Right hindlimb (tissue), 1 donor: ENCODE results near the gene YBX1.

Experiments used
- DNase-seq: peaks from one replicate; pipeline ENCODE4 v3.0.0-alpha.2; 2018

Gene YBX1

DNA sequence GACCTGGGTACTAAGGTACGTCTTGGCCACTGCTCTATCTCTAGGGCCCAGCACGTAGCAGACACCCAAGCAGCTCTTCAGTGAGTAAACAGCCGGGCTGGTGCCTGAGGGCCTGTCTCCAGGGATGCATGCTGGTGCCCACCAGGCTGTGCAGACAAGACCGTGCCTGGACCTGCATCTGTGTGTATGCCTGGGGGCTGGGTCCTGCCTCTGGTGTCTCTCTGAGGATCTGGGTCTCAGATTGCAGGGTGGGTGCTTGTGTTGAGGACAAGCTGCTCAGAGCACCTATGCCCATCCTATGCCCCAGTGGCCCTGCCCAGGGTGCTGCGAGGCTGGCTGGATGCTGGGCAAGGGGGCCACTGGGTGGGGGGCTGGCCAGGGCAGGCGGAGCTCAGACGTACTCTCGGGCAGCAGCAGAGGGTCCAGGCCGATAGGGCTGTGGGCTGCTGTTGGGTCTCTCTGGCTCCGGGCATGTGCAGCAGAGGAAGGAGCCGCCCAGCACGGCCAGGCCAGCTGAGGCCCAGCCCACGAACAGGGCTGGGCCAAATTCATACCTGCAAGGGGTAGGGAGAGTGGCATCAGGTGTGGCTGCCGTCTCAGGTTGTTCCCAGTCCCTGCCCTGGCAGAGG lies 53.4 kb downstream of the YBX1 start:
- DNase-seq, result no peak

GRCh38 chr1:42736152-42736551 lies 53.9 kb downstream of the YBX1 start:
- DNase-seq, result no peak

DNA sequence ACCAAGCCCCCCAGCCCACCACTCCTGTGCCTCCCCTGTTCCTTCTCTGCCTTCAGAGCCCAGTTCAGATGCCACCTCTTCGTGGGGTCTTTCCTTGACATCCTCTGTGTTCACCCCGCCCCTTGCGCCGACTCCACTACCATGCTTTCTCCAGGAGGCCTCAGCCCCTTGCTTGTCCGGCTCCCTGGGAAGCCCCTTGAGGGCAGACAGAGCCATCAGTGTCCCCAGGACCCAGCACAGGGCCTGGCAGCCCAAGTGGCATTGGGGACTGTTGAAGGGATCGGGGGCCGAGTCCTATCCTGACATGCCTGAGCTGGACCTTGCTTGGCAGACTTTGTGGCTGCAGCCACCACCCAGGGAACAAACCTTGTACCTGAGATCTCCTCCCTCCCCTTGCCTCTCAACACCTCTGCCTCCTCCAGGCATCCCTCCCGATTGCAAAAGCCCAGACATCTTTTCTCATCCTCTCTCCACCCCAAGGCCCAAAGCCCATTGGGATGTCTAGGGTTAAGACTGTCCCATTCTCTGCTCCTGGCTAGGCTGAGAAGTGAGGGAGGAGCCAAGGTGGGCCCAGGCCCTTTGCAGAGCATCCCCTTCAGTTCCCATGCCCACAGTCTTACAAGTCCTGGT lies 54.5 kb downstream of the YBX1 start:
- no peak for DNase-seq

DNA sequence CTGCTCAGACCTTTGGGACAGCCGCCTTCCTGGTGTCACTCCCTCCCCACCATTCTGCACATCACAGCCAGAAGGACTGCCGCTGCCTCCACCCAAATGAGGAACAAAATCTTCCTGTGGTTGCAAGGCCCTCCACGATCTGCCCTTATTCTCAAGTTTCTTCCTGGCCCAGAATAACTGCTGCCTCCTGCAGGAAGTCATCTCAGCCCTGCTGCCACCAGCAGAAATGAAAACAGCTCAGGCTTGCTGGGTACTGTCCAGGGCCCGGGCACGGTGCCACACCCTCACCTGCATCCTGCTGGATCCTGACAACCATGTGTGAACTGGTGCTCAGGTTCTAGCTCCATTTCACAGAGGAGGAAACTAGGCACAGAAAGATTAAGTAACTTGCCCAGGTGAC lies 55.0 kb downstream of the YBX1 start:
- DNase-seq, result no peak

DNA sequence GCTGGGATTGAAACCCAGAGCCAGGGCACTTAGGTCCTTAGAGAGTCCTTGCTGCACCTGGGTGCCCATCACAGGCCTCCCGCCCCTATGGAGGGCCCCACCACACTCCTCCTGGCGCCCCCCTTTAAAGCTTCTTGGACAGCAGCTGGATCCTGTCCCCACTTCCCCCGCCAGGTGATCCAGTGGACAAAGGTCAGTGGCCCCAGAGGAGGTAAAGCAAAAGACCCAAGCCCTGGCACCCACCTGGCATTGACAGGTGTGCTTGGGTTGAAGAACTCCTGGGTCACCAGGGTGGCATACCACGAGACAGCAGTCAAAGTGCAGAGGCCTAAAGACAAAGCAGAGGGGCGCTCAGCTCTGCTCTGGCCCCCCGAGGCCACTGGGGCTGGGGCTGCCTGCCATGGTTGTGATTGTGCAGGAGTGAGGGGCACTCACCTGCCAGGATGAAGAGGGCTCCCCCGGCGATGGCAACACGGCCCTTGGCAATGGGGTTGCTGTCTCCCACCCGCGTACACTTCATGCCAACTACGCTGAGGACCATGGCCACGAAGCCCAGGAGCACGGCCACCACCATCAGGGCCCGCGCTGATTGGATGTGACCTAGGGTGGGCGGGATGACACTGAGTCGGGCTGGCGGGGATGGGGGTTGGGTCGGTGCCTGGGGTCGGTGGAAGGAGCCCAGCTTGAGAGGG lies 55.9 kb downstream of the YBX1 start:
- DNase-seq, result no peak

GRCh38 chr1:42738678-42739226 lies 56.5 kb downstream of the YBX1 start:
- DNase-seq, result no peak

DNA sequence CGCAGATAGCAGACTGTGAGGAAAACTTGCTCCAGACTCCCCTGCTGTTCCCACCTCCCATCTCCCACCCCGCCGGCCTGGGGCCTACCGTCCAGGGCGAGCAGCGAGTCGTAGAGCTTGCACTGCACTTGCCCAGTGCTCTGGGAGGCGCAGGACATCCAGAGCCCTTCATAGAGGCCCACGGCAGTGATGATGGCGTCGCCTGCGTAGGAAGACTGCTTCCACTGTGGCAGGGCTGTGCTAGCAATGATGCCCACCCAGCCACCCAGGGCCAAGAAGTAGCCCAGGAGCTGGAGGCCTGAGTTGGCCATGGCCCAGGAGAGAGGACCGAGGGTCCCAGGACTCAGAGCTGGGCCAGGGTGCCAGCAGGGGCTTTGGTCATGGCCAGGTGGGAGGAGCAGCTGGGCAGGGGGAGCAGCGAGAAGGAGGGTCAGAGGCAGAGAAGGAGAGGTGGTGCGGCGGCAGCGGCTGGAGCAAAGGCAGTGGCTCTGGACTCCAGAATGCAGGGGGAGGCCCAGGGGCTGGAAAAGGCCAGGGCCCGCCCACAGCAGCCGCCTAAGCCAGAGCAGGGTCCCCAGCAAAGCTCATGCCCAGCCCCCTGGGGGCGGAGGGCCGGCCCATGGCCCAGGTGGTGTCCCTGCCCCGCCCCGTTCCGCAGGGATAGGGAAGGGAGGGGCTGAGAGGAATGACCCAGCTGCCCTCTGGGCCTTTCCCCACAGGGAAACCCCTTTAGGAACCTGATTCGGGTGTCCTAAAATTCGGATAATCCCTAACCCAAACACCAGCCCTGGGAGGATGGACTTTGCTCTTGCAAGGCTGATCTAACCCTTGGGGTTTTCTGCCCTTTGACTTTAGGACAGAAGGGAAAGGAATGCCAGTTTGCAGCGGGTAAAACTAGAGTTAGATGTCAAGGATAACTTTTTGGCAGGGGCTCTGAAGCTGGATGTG lies 57.8 kb downstream of the YBX1 start, which contains the start of gene CLDN19:
Gene CLDN19, minus strand, starts transcription at position 484 of the 948 bp plus-strand sequence. Its CDS starts 173 bp downstream, at position 311.
- no peak for DNase-seq

- no peak for DNase-seq
These were observed 58.8 kb downstream of the YBX1 start for GRCh38 chr1:42740851-42741580.

- DNase-seq, result no peak
These were observed 59.5 kb downstream of the YBX1 start for GRCh38 chr1:42741706-42742105.

DNA sequence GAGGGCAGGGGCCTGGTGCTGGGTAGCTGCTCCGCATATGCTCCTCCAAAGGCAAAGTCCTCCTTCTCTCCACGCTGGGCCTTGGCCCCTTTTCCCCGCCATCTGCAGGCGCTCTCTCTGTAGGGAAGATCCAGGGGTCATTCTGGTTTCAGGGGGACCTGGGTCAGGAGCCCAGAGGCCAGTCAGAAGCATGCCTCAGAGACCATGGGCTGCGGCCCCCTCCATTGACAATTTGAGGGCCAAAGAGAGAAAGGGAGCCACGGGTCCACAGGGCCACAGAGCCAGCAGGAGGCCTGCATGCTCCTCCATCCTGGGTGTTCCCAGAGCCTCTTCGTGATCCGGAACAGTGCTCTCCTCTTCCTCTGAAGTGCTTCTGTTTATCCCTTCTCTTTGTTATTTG lies 59.9 kb downstream of the YBX1 start:
- no peak for DNase-seq

- no peak for DNase-seq
These were observed 60.5 kb downstream of the YBX1 start for GRCh38 chr1:42742617-42743316.

GRCh38 chr1:42743317-42744147 lies 61.3 kb downstream of the YBX1 start:
- no peak for DNase-seq

- DNase-seq, result no peak
These were observed 61.9 kb downstream of the YBX1 start for GRCh38 chr1:42744148-42744413.

DNA sequence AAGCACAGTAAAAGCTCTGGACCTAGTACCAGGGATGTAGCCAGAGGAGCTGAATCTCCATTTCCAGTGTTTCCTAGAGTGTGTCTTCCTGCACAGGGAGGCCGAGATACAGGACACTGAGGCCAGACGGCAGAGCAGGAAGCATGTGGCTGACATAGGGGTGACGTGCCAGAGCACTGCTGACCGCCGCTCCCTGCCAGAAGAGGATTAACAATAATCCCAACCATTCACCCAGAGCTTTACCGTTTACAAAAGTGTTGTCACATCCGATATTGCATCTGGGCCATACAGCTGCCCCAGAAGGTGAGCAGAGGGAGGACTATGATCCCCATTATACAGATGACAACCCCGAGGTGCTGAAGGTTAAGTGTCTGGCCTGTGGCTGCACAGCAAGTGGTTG lies 63.6 kb downstream of the YBX1 start:
- DNase-seq, result no peak

DNA sequence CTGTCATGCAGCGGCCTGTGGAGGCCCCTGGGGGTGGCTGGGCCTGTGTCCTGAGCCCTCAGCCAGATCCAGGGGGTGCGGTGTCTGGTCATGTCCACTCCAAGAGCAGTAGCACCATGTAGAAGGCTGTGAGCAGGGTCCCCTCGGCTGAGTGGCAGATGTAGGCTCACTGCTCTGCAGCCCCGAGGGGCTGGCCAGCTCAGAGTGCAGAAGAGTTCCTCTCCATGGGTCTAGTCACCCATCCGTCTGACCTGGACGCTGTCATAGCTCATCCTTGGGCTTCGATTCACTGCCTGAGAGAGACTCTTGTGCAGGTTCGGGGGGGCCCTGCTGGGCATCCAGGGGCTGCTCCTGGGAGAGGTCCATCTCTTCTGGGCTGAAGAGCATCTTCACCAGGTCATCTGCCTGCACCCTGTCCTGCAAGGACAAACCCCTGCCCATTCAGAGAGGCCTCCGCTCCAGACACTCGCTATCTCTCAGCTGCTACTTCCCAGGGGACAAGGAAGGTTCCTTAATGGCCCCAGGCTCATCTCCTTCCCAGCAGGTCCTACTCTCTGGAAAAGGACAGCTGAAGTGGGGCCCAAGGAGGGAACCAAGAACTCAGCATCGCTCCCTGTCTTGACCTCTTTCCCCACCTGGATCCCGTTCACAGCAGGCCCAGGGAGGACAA lies 64.4 kb downstream of the YBX1 start:
- DNase-seq, result no peak

- DNase-seq, result no peak
These were observed 64.9 kb downstream of the YBX1 start for GRCh38 chr1:42747125-42747524.

GRCh38 chr1:42748021-42748420 lies 65.8 kb downstream of the YBX1 start:
- no peak for DNase-seq

DNA sequence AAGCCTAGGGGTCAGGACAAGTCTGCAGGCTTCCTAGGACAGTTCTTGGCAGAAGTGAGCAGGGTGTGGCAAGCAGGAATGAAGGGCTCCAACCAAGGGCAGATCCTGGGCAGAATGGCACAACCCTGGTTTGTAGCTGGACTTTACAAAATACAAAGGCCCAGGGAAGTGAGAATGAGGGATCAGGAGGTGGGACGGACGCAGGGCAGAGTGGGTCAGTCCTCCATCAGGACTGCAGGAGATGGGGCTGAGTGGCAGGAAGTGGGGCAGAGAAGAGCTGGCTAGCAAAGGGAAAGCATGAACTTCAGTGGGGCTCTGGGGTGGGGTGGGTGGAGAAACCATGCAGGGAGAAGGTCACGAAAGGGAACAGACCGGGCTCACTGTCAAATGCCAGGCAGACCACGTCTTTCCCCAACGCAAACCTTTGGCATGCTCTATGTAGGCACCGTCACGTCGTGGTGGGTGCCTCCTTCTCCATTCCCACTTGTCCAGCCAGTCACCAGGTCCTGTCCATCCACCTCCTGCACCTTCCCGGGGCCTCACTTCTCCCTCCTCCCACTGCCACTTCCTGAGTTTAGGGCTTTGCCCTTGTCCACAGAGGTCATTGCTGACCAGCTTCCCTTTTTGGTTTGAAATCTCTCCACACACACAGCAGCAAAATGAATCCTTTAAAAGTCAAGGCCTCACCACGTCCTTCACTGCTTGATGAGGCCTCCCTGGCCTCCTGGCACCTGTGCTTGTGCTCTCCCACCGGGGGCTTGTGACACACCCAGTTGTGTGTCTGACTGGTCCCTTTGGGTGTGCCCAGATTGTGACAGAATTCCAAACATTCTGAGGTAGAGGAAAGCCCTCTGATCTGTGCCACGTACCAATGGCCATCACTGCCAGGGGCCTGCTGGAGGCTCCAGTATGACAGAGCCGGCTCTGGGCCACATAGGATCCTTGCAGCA lies 66.5 kb downstream of the YBX1 start:
- no peak for DNase-seq

- no peak for DNase-seq
These were observed 67.8 kb downstream of the YBX1 start for GRCh38 chr1:42750041-42750440.
